Left lung (tissue), 10 donors: ENCODE results near the gene AHRR. TPM values are rescaled to one million over a fixed set of nuclear protein-coding genes. Genes with fewer than 3 reads are reported as not detected.

Experiments
- ATAC-seq: fragments of 200-7000 bp; cut with Tn5 transposase; one replicate; pipeline ENCODE4 v1.9.1; 2020; ENCODE audit warnings: moderate library complexity
- DNase-seq, 4 donors: peaks; one replicate each; pipeline ENCODE4 v3.0.0-alpha.2; 2013 to 2020
- H3K27ac ChIP-seq, 2 donors: fragments of 200-600 bp; sonication (generic) in 1 of 2; one replicate each; pipeline versions ENCODE4 v1.5.0 to v1.8.0; 2020 to 2021
- H3K27me3 ChIP-seq, 2 donors: fragments of 200-600 bp; sonication (generic) in 1 of 2; one replicate each; pipeline versions ENCODE4 v1.5.0 to v1.8.0; 2020 to 2021
- H3K36me3 ChIP-seq, 2 donors: fragments of 200-600 bp; sonication (generic) in 1 of 2; one replicate each; pipeline versions ENCODE4 v1.5.0 to v1.8.0; 2020 to 2021
- H3K4me1 ChIP-seq, 2 donors: fragments of 200-600 bp; one replicate each; pipeline ENCODE4 v1.8.0; 2021
- H3K4me3 ChIP-seq, 2 donors: fragments of 200-600 bp; sonication (generic) in 1 of 2; one replicate each; pipeline versions ENCODE4 v1.5.0 to v1.8.0; 2020 to 2021; ENCODE audit warnings: mild to moderate bottlenecking in 1 of 2
- H3K9me3 ChIP-seq, 2 donors: fragments of 200-600 bp; sonication (generic) in 1 of 2; one replicate each; pipeline versions ENCODE4 v1.5.0 to v1.8.0; 2020 to 2021
- intact Hi-C, 2 donors: fragments of 100-400 bp; cut with DNase I; formaldehyde crosslinking; loops; one replicate each; pipeline versions ENCODE4 v1.11.2 to v1.14.2; 2022
- polyA plus RNA-seq, 6 donors: library from polyadenylated mRNA; unstranded; fragments of 120-200 nt; gene quantifications; one replicate each; pipeline ENCODE4 v1.2.1, GENCODE V29; 2013; ENCODE audit not compliant: insufficient read length in 6 of 6
- total RNA-seq, 2 donors: library from RNA; stranded (reverse); fragmentation: NEBNext Ultra II Directional; extraction: Animal tissue kit (Norgen Biotek cat#: 25700); gene quantifications; one replicate each; pipeline ENCODE4 v1.2.1, GENCODE V29; 2021
- TF ChIP-seq, protein P1 (sequence below), 2 donors: fragments of 200-600 bp; sonication (generic) in 1 of 2; IDR thresholded peaks; one replicate each; pipeline versions ENCODE4 v1.5.0 to v1.8.0; 2021; ENCODE audit warnings: antibody characterized with exemption in 2 of 2
- donor health status: DM: no; HTN: yes; CAD: no.
- donor health status: DM: no; HTN: no; CAD: no.

AHRR gene
- total and polyA plus RNA-seq, 8 donors = 0.32 to 8.4 (median 4.7) TPM

DNA sequence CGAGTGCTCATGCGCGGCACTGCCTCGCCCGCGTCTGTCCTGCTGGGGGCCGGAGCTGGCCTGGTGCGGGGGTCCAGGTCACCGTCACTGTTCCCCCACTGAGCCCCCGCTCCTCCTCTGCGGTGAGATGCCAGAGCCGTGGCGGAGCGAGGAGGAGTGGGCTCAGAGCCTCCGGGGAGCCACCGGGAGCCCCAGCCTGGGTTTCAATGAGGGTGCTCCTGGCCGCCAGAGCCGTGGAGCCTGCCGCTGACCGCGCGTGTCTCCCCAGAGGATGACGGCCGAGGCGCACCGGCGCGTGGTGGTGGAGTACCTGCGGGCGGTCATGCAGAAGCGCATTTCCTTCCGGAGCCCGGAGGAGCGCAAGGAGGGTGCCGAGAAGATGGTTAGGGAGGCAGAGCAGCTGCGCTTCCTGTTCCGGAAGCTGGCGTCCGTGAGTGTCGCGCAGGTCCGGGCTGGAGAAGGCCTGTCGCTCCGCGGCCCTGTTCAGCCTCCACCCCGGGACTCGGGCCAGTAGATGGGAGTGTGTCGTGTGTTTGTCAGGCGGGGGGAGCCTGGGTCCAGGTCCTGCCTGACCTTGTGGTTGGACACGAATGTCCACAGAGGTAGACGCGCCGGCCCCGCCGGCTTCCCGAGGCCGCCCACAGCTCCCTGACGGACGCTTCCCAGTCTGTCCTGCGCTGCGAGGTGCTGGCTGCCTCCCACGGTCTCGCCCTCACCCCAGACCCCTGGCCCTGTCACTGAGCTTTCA is 143.5 kb downstream of the AHRR start:
- TF ChIP-seq, protein P1, sequence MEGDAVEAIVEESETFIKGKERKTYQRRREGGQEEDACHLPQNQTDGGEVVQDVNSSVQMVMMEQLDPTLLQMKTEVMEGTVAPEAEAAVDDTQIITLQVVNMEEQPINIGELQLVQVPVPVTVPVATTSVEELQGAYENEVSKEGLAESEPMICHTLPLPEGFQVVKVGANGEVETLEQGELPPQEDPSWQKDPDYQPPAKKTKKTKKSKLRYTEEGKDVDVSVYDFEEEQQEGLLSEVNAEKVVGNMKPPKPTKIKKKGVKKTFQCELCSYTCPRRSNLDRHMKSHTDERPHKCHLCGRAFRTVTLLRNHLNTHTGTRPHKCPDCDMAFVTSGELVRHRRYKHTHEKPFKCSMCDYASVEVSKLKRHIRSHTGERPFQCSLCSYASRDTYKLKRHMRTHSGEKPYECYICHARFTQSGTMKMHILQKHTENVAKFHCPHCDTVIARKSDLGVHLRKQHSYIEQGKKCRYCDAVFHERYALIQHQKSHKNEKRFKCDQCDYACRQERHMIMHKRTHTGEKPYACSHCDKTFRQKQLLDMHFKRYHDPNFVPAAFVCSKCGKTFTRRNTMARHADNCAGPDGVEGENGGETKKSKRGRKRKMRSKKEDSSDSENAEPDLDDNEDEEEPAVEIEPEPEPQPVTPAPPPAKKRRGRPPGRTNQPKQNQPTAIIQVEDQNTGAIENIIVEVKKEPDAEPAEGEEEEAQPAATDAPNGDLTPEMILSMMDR (IDR thresholded peaks at IDR 0.05) = no peak
- Histone ChIP-seq H3K9me3 (no peaks in the 10 kb centered on the region), H3K27ac (no peak overlapping the region), H3K27me3 (no peaks in the 10 kb centered on the region), H3K4me3 (no peak overlapping the region), H3K36me3 (peaks cover 0 to 88% of the 10 kb centered on the region in 2 donors), H3K4me1 (no peaks in the 10 kb centered on the region)
- intact Hi-C loops = no loop called here
- peak in 1 of 4 donors; percentile 80 for DNase-seq
- no peak for ATAC-seq

DNA sequence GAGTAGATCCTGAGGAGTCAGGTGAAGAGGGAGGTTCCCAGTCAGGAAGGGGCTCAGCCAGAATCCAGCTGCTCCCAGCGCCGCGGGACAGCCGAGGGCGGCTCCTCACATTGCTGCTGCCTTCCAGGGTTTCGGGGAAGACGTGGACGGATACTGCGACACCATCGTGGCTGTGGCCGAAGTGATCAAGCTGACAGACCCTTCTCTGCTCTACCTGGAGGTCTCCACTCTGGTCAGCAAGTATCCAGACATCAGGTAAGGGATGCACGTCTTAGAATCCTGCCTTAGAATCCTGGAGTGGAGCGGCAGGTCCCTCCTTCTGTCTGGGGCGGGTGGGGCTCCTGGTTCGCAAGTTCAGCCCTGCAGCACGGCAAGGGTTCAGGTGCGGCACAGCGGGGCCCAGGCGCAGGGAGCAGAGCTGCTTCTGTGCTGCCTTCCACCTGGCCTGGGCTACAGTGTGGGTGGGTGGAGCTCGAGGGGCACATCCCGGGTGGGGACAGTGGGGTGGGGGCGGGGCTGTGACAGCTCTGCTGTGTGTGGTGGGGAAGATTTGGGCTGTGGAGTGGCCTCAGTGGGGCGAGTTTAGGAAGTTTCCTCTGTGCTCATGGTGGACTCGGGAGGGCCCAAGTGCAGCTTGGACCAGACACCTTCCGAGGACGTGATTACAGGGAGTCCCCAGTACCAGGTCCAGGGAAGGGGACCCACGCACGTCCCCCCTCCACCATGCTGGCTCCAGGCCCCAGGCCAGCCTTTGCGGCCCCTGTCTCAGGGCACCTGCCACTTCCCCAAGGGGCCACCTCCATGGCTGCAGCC is 144.3 kb downstream of the AHRR start:
- Histone ChIP-seq H3K27ac (no peak overlapping the region), H3K27me3 (no peaks in the 10 kb centered on the region), H3K4me1 (peaks cover 0 to 1% of the 10 kb centered on the region in 2 donors), H3K36me3 (peaks cover 0 to 82% of the 10 kb centered on the region in 2 donors), H3K4me3 (no peak overlapping the region), H3K9me3 (no peaks in the 10 kb centered on the region)
- intact Hi-C loops = no loop called here
- TF ChIP-seq, protein P1 (IDR thresholded peaks at IDR 0.05) = no peak
- DNase-seq (no peak), ATAC-seq (no peak)

DNA sequence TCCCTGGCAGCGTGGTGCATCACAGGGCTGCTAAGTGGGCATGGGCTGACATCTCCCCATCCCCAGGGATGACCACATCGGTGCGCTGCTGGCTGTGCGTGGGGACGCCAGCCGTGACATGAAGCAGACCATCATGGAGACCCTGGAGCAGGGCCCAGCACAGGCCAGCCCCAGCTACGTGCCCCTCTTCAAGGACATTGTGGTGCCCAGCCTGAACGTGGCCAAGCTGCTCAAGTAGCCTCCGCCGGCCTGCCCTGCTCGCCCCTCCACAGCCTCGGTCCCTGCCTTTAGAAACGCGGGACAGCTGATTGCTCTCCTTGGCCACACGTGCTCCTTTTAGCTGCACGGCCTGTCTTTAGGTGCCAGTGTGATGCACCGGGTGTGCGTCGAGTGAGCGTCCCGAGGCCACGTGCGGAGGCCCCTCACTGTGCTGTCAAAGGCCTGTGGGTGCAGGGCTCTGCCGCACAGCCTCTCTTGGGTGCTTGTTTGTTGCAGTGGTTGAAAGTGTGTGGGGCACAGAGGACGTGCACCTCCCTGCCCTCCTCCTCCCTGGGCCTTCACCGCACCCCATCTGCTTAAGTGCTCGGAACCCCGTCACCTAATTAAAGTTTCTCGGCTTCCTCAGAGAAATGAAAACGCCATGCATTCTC is 145.3 kb downstream of the AHRR start:
- H3K36me3 ChIP-seq = peaks cover 0 to 72% of the 10 kb centered on the region in 2 donors
- ATAC-seq = no peak
- TF ChIP-seq, protein P1 (IDR thresholded peaks at IDR 0.05) = no peak

DNA sequence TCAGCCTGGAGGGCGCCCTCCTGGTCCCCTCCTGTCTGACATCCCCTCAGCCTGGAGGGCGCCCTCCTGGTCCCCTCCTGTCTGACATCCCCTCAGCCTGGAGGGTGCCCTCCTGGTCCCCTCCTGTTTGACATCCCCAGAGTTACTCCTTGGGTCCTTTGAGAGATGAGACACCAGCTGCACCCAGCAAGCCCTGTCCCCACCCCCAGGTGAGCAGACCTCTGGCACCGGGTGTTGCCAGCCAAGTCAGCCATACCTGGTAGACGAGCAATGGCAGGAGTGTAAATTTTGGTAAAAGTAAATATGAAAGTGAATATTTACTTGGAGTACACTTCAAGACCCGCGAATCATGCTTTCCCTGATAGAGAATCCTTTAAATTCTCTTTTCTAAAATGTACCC is 146.9 kb downstream of the AHRR start:
- TF ChIP-seq, protein P1 (IDR thresholded peaks at IDR 0.05) = no peak
- no peaks in the 10 kb centered on the region for H3K9me3 ChIP-seq
- DNase-seq (no peak), ATAC-seq (no peak)
- H3K27me3 ChIP-seq = peaks cover 0 to 1% of the 10 kb centered on the region in 2 donors
- H3K27ac ChIP-seq = no peak overlapping the region
- H3K36me3 ChIP-seq = peaks cover 0 to 56% of the 10 kb centered on the region in 2 donors
- peaks cover 3 to 21% of the 10 kb centered on the region in 2 donors for H3K4me1 ChIP-seq
- H3K4me3 ChIP-seq = no peak overlapping the region
- intact Hi-C loops = no loop called here

More for the DNA sequence above, 145.3 kb downstream of the AHRR start:
- no peaks in the 10 kb centered on the region for H3K9me3 ChIP-seq
- DNase-seq = peak in 1 of 4 donors; percentile 77
- no peaks in the 10 kb centered on the region for H3K27me3 ChIP-seq
- H3K27ac ChIP-seq = no peak overlapping the region
- H3K4me1 ChIP-seq = peaks cover 0 to 11% of the 10 kb centered on the region in 2 donors
- intact Hi-C loops = no loop called here
- H3K4me3 ChIP-seq = no peak overlapping the region
